ENCODE data around the gene ASPSCR1. TPM values are rescaled to one million over a fixed set of nuclear protein-coding genes. Genes with fewer than 3 reads are reported as not detected.

ASPSCR1 gene
- total and polyA plus RNA-seq, 2 of the 13 experiments (the other 11 are each of a cell fraction or from before 2014, with no cell fraction given): 274 to 314 TPM

DNA sequence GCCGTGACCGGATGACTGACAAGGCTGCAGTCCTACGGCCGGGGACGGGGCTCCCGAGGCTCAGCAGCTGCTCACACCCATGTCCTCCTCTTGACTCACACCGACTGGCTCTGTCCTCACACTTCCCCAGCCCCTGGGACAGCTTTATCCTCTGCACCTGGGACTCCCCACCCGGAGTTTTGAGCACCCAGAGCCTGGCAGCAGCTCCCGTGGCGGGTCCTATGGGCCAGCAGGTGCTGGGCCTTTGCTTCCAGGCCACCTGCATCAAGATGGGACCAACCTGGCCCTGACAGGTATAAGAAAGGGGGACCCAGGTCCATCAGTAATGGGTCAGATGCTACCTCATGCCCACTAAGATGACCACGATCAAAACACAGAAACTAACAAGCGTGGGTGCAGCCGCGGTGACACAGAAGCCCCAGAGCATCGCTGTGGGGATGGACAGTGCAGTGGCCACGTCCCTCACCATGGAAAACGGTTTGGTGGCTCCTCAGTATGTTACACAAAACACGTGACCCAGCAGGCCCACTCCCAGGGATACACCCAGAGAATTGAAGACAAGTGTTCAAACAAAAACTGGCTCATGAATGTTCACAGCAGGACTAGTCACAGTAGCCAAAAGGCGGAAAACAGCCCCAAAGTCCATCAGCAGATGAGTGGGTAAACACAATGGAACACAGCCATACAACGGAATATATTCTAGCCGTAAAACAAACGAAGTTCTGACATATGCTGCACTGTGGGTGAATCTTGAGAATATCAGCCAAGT, 13.2 kb upstream of the ASPSCR1 start (continued):
- TF ChIP-seq, protein P1, sequence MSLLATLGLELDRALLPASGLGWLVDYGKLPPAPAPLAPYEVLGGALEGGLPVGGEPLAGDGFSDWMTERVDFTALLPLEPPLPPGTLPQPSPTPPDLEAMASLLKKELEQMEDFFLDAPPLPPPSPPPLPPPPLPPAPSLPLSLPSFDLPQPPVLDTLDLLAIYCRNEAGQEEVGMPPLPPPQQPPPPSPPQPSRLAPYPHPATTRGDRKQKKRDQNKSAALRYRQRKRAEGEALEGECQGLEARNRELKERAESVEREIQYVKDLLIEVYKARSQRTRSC (CRISPR knock-in tag; IDR thresholded peaks at IDR 0.05; ENCODE audit: low read depth): no peak
- TF ChIP-seq ZFP90 (CRISPR knock-in tag; IDR thresholded peaks at IDR 0.05; ENCODE audit: borderline replicate concordance) (no peak), KMT2B (CRISPR knock-in tag; IDR thresholded peaks at IDR 0.05) (0 out of 2 replicates have a peak, but pooled peaks have one; percentile 47), ZNF776 (CRISPR knock-in tag; IDR thresholded peaks at IDR 0.05) (no peak), GZF1 (CRISPR knock-in tag; IDR thresholded peaks at IDR 0.05) (no peak), CC2D1A (CRISPR knock-in tag; IDR thresholded peaks at IDR 0.05) (no peak), NCOR1 (IDR thresholded peaks at IDR 0.05; ENCODE audit: borderline replicate concordance, low read length) (no peak), CBFB (CRISPR knock-in tag; IDR thresholded peaks at IDR 0.05) (no peak), U2AF1 (optimal IDR thresholded peaks at IDR 0.05; ENCODE audit: low read depth, low read length) (no peak), ZBTB3 (CRISPR knock-in tag; IDR thresholded peaks at IDR 0.05; ENCODE audit: borderline replicate concordance, low read depth) (no peak), ZMAT3 (CRISPR knock-in tag; conservative IDR thresholded peaks at IDR 0.05) (peak; percentile 60; the same call in 1 of the 2 replicates), ARID2 (CRISPR knock-in tag; IDR thresholded peaks at IDR 0.05; ENCODE audit: borderline replicate concordance) (no peak), TAF15 (IDR thresholded peaks at IDR 0.05; ENCODE audit: low read depth, low read length, poor library complexity, severe bottlenecking) (no peak), SP5 (CRISPR knock-in tag; IDR thresholded peaks at IDR 0.05; ENCODE audit: borderline replicate concordance, low read depth) (peak; percentile 29; the same call in 1 of the 2 replicates), AGO2 (optimal IDR thresholded peaks at IDR 0.05; ENCODE audit: low read depth, low read length) (peak; percentile 96), ZFP1 (CRISPR knock-in tag; IDR thresholded peaks at IDR 0.05) (0 out of 2 replicates have a peak, but pooled peaks have one; percentile 64), ZKSCAN1 (IDR thresholded peaks at IDR 0.05; ENCODE audit: low read length) (no peak), ZNF263 (CRISPR knock-in tag; IDR thresholded peaks at IDR 0.05) (no peak), ZNF44 (CRISPR knock-in tag; IDR thresholded peaks at IDR 0.05) (0 out of 2 replicates have a peak, but pooled peaks have one; percentile 8), ZNF670 (CRISPR knock-in tag; IDR thresholded peaks at IDR 0.05; ENCODE audit: borderline replicate concordance) (no peak), SP4 (CRISPR knock-in tag; IDR thresholded peaks at IDR 0.05) (no peak)
- TF ChIP-seq, protein P2, sequence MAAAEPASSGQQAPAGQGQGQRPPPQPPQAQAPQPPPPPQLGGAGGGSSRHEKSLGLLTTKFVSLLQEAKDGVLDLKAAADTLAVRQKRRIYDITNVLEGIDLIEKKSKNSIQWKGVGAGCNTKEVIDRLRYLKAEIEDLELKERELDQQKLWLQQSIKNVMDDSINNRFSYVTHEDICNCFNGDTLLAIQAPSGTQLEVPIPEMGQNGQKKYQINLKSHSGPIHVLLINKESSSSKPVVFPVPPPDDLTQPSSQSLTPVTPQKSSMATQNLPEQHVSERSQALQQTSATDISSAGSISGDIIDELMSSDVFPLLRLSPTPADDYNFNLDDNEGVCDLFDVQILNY (CRISPR knock-in tag; conservative IDR thresholded peaks at IDR 0.05): no peak
- TF ChIP-seq, protein P3, sequence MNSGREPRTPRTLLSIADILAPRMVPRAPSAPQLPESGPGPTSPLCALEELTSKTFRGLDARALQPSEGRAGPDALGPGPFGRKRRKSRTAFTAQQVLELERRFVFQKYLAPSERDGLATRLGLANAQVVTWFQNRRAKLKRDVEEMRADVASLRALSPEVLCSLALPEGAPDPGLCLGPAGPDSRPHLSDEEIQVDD (CRISPR knock-in tag; IDR thresholded peaks at IDR 0.05; ENCODE audit: borderline replicate concordance): no peak
